Transverse colon (tissue), 3 donors: Measurements from ENCODE around the gene GPR151.

Experiments
- POLR2A ChIP-seq: fragments of 450-650 bp; IDR thresholded peaks from one replicate; pipeline ENCODE4 v1.6.1; 2016; ENCODE audit warnings: antibody characterized with exemption, mild to moderate bottlenecking, moderate library complexity
- TF ChIP-seq, protein P1 (sequence below), 5 experiments: fragments of 200-600 bp in 3 of 5; fragments of 450-650 bp in 2 of 5; sonication (generic) in 3 of 5; IDR thresholded peaks; 1 replicate in 2 of 5; 2 replicates in 3 of 5; pipeline ENCODE4 v1.5.1; 2016 to 2017; ENCODE audit warnings: antibody characterized with exemption in 5 of 5, inconsistent platforms in 3 of 5, mild to moderate bottlenecking in 2 of 5, moderate library complexity in 1 of 5

DNA sequence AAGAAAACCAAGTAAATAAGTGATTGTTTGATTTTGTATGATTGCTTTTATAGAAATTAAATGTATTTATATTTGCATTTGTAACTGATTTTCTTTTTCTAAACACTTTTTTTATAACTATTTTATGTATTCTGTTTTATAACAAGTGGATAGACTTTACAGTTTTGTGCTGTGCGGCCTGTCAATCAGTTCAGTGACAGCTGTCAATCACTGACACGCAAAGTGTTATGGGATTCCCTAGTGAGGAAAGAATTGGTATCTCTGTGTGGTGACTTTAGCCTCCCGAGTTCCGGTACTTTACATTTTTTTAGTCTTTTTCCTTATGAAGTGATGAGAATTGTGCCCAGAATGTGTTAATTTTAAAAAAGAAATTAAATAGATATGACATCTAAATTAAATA lies 16.3 kb downstream of the GPR151 start:
- TF ChIP-seq, protein P1, sequence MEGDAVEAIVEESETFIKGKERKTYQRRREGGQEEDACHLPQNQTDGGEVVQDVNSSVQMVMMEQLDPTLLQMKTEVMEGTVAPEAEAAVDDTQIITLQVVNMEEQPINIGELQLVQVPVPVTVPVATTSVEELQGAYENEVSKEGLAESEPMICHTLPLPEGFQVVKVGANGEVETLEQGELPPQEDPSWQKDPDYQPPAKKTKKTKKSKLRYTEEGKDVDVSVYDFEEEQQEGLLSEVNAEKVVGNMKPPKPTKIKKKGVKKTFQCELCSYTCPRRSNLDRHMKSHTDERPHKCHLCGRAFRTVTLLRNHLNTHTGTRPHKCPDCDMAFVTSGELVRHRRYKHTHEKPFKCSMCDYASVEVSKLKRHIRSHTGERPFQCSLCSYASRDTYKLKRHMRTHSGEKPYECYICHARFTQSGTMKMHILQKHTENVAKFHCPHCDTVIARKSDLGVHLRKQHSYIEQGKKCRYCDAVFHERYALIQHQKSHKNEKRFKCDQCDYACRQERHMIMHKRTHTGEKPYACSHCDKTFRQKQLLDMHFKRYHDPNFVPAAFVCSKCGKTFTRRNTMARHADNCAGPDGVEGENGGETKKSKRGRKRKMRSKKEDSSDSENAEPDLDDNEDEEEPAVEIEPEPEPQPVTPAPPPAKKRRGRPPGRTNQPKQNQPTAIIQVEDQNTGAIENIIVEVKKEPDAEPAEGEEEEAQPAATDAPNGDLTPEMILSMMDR (IDR thresholded peaks at IDR 0.05) = no peak
- TF ChIP-seq POLR2A = no peak
